ENCODE results near the gene DAB1.

DNA sequence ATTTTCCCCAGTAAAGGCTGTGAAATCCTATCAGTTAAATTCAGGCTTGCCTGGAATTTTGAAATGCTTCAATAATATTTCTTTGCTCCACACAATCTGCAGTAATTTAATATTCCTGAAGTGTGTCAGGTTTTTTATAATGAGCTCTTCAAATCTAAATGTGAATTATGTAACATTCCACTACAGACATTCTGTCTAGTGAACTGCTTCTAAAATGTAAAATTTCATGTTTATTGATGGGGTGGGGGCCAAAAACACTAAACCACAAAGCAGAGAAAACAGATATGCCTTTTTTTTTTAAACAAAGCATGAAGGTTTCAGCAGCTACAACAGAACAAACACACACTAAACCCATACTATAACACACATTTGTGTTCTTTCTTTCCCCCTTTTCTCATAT, 129.7 kb downstream of the DAB1 start:
- TF ChIP-seq, protein P1, sequence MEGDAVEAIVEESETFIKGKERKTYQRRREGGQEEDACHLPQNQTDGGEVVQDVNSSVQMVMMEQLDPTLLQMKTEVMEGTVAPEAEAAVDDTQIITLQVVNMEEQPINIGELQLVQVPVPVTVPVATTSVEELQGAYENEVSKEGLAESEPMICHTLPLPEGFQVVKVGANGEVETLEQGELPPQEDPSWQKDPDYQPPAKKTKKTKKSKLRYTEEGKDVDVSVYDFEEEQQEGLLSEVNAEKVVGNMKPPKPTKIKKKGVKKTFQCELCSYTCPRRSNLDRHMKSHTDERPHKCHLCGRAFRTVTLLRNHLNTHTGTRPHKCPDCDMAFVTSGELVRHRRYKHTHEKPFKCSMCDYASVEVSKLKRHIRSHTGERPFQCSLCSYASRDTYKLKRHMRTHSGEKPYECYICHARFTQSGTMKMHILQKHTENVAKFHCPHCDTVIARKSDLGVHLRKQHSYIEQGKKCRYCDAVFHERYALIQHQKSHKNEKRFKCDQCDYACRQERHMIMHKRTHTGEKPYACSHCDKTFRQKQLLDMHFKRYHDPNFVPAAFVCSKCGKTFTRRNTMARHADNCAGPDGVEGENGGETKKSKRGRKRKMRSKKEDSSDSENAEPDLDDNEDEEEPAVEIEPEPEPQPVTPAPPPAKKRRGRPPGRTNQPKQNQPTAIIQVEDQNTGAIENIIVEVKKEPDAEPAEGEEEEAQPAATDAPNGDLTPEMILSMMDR (IDR thresholded peaks at IDR 0.05; ENCODE audit: insufficient read depth, low read length, poor library complexity, severe bottlenecking) = no peak
- TF ChIP-seq EZH2phosphoT487 (conservative IDR thresholded peaks at IDR 0.05; ENCODE audit: low read length) = no peak
